ENCODE results near the gene BRD2.

The BRD2 gene

GRCh38 chr6:32982084-32982701, 13.8 kb downstream of the BRD2 start:
- no peak for DNase-seq (ENCODE audit: extremely low spot score)
- ChIA-PET CTCF (interaction anchor here (0.7 to 10.5 kb wide), 6 partner anchors 10 to 144 kb away, joined by 3 to 167 read pairs (median 6); partner anchors contain the start of gene TAP2), POLR2A (interaction anchor here (0.7 to 12.5 kb wide), 4 partner anchors 10 to 88 kb away, joined by 3 to 271 read pairs (median 27); partner anchors contain the start of genes BRD2 and HLA-DMB)
- no peak for TF ChIP-seq CTCF (IDR thresholded peaks at IDR 0.05; ENCODE audit: control extremely low read depth, extremely low read depth, low read depth, missing control alignments)

- TF ChIP-seq CTCF (IDR thresholded peaks at IDR 0.05; ENCODE audit: control extremely low read depth, extremely low read depth, low read depth, missing control alignments): no peak
- DNase-seq (ENCODE audit: extremely low spot score): no peak
- POLR2A ChIA-PET: interaction anchor here (0.7 to 12.5 kb wide), 6 partner anchors 11 to 89 kb away, joined by 3 to 271 read pairs (median 18); partner anchors contain the start of genes BRD2 and HLA-DMB
- CTCF ChIA-PET: interaction anchor here (0.7 to 10.5 kb wide), 16 partner anchors 9 to 266 kb away, joined by 3 to 167 read pairs (median 15); partner anchors contain the start of genes HLA-DMB and TAP2
These were observed 14.5 kb downstream of the BRD2 start for GRCh38 chr6:32982702-32983492.

- POLR2A ChIA-PET: interaction anchor here (1.0 to 12.5 kb wide), 6 partner anchors 12 to 88 kb away, joined by 5 to 271 read pairs (median 16); partner anchors contain the start of genes BRD2, HLA-DMA and HLA-DMB
- TF ChIP-seq CTCF (IDR thresholded peaks at IDR 0.05; ENCODE audit: control extremely low read depth, extremely low read depth, low read depth, missing control alignments): no peak
- DNase-seq (ENCODE audit: extremely low spot score): no peak
- CTCF ChIA-PET: interaction anchor here (1.1 to 10.5 kb wide), 26 partner anchors 10 to 265 kb away, joined by 3 to 167 read pairs (median 15); partner anchors contain the start of genes HLA-DMA, HLA-DMB and TAP2
These were observed 15.1 kb downstream of the BRD2 start for GRCh38 chr6:32983493-32983848.

GRCh38 chr6:32983964-32984621, 15.7 kb downstream of the BRD2 start:
- no peak for TF ChIP-seq CTCF (IDR thresholded peaks at IDR 0.05; ENCODE audit: control extremely low read depth, extremely low read depth, low read depth, missing control alignments)
- ChIA-PET POLR2A (interaction anchor here (0.9 to 12.5 kb wide), 12 partner anchors 8 to 264 kb away, joined by 3 to 271 read pairs (median 5); partner anchors contain the start of genes BRD2, HLA-DMA, HLA-DMB and HLA-DPB1), CTCF (interaction anchor here (0.6 to 10.5 kb wide), 71 partner anchors 9 to 297 kb away, joined by 3 to 167 read pairs (median 5); partner anchors contain the start of genes BRD2, HLA-DMA, HLA-DMB and HLA-DPA1)
- DNase-seq (ENCODE audit: extremely low spot score): no peak

- TF ChIP-seq CTCF (IDR thresholded peaks at IDR 0.05; ENCODE audit: control extremely low read depth, extremely low read depth, low read depth, missing control alignments): peak; percentile 80
- peak; percentile 75 for DNase-seq (ENCODE audit: extremely low spot score)
- POLR2A ChIA-PET: interaction anchor here (0.6 to 12.5 kb wide), 13 partner anchors 9 to 263 kb away, joined by 3 to 271 read pairs (median 5); partner anchors contain the start of genes BRD2, HLA-DMA, HLA-DMB and HLA-DPB1
- CTCF ChIA-PET: interaction anchor here (0.6 to 10.5 kb wide), 73 partner anchors 9 to 297 kb away, joined by 3 to 167 read pairs (median 5); partner anchors contain the start of genes BRD2, HLA-DMA, HLA-DMB and HLA-DPA1
These were observed 16.4 kb downstream of the BRD2 start for GRCh38 chr6:32984622-32985389.
